ENCODE data around the gene TRAK1. TPM values are rescaled to one million over a fixed set of nuclear protein-coding genes. Genes with fewer than 3 reads are reported as not detected.

Gene TRAK1
- total and polyA plus RNA-seq, 2 donors (not counting 1 experiment from before 2014, with no cell fraction given) = 71.3 to 129 TPM

GRCh38 chr3:42225486-42226363, 134.6 kb downstream of the TRAK1 start:
- no peak overlapping the region for H3K4me2 ChIP-seq (replicated peaks; ENCODE audit: low read depth, low read length, poor library complexity, severe bottlenecking)
- WGBS (ENCODE audit: insufficient coverage) = 100% methylated on average over 1 of the region's 5 CpGs

More at GRCh38 chr3:42225486-42226363, 134.6 kb downstream of the TRAK1 start:
- CTCF ChIA-PET = no interaction called here
- TF ChIP-seq CTCF (IDR thresholded peaks at IDR 0.05) = no peak
- TF ChIP-seq EZH2 (IDR thresholded peaks at IDR 0.05; ENCODE audit: borderline replicate concordance, insufficient read depth, low read depth, low read length, poor library complexity, severe bottlenecking) = no peak
- Mint-ChIP-seq H3K4me1 (no peaks in the 10 kb centered on the region), H3K27me3 (no peaks in the 10 kb centered on the region), H3K4me3 (no peak overlapping the region), H3K27ac (no peak overlapping the region), H3K9me3 (ENCODE audit: insufficient read depth) (no peaks in the 10 kb centered on the region)
- POLR2A ChIA-PET = no interaction called here
- H3K9ac ChIP-seq (ENCODE audit: low read length) = no peak overlapping the region
- H3K36me3 ChIP-seq (replicated peaks in 1 of 2; ENCODE audit: control extremely low read depth in 1 of 2, control insufficient read depth in 1 of 2, extremely low read depth in 1 of 2, insufficient read depth in 2 of 2, low read length in 1 of 2) = peaks cover 4 to 54% of the 10 kb centered on the region in 2 experiments
- H3K9me3 ChIP-seq (ENCODE audit: control extremely low read depth in 1 of 3, control insufficient read depth in 2 of 3, insufficient read depth in 1 of 3, low read length in 2 of 3) = peaks cover 0 to 7% (median 0%) of the 10 kb centered on the region in 3 donors
- H3K27me3 ChIP-seq (replicated peaks in 1 of 4; ENCODE audit: control extremely low read depth in 1 of 4, control insufficient read depth in 3 of 4, insufficient read depth in 4 of 4, low read length in 3 of 4) = no peaks in the 10 kb centered on the region
- no peak for ATAC-seq (ENCODE audit: low read depth)
- no peaks in the 10 kb centered on the region for H3K79me2 ChIP-seq (ENCODE audit: control insufficient read depth, insufficient read depth, low read length)
- DNase-seq = no peak
- intact Hi-C loops (cut with micrococcal nuclease) = no loop called here
- H3K27ac ChIP-seq (ENCODE audit: low read length in 2 of 2) = no peak overlapping the region
- no peaks in the 10 kb centered on the region for H3K4me1 ChIP-seq (ENCODE audit: control insufficient read depth in 2 of 2, insufficient read depth in 2 of 2, low read length in 2 of 2)
- H2AFZ ChIP-seq (ENCODE audit: insufficient read depth, low read depth, low read length, poor library complexity, severe bottlenecking) = no peak overlapping the region
- no peak overlapping the region for H3K4me3 ChIP-seq (ENCODE audit: control extremely low read depth in 1 of 5, extremely low read depth in 1 of 5, insufficient read depth in 1 of 5, low read depth in 2 of 5, low read length in 4 of 5)
- no peaks in the 10 kb centered on the region for H4K20me1 ChIP-seq (ENCODE audit: control insufficient read depth, insufficient read depth, low read length, poor library complexity, severe bottlenecking)

All from B cell (primary cell).